Skin of body (tissue), 2 donors: ENCODE results near the gene ACVR1C. TPM values are rescaled to one million over a fixed set of nuclear protein-coding genes. Genes with fewer than 3 reads are reported as not detected.

ENCODE experiments used
- DNase-seq: peaks from one replicate; lab custom pipeline; 2025; lab: John Stamatoyannopoulos, UW
- total RNA-seq: library from RNA; depleted of rRNA; stranded (reverse); fragments of >200 nt; gene quantifications from one replicate; pipeline ENCODE4 v1.2.3, GENCODE V29; 2014

ACVR1C gene
- total RNA-seq = 3.6 TPM

- DNase-seq = peak; percentile 0
Measured at GRCh38 chr2:157628477-157629415, at the start of gene ACVR1C. Gene ACVR1C (minus strand): TSS chr2:157628864. CDS start chr2:157628644, 220 bp downstream.

- no peak for DNase-seq
Measured at GRCh38 chr2:157677941-157678340, 49.3 kb upstream of the ACVR1C start.

- DNase-seq = no peak
Measured at GRCh38 chr2:157672129-157672528, 43.5 kb upstream of the ACVR1C start.

DNA sequence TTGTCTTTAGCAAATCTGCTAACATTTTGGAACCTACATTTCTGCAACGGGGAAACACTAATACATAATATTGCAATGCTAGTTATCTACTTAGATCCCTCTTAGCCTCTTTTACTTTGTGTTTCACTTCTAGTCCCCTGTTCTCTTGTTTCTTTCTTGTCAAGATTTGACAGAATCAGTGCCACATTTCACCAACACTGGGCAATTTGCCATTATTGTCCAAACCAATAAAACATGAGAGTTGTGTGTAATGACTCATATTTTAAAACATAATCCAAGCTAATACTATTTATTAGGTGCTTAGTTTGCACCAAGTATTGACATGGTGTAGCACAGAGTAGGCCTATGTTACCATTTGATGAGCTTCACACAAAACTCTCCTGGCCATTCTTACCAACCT, 33.7 kb upstream of the ACVR1C start:
- DNase-seq = no peak

- DNase-seq = no peak
Measured at GRCh38 chr2:157661776-157662175, 33.1 kb upstream of the ACVR1C start.

DNA sequence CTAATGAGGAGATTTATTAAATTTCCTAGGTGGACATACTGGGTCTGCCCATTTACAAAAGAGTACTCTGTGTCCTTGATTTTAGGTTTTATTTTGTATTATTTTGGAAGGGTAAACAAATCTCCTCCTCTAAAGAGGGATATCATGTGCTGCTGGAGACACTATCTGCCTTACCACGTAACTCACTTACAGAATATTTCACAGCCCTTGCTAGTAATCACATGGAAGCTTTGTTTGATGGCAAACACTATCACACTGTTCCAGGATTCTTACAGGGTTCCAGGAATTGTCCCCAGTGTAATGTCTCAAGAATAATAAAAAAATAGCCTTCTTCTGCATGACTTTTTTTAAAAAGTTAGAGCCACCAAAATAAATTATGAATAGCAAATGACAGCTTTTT, 29.2 kb upstream of the ACVR1C start:
- DNase-seq = no peak

DNA sequence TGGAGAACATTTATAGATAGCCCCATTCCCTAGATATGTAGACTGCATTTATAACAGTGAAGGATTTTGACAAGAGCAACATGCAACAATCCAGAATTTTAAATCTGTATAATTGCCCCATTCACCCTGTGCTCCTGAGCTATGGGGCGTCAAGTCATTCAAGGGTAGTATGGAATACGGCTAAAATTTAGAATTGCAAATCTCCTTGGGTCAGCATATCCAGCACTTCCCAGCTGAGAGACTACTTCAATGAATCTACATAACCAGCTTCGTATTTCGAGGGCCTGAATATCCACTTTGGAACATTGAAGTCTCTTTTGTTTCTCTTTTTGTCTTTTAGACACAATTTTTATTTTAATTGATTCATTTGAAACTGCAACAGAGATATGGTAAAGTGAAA, 28.4 kb upstream of the ACVR1C start:
- DNase-seq = no peak

GRCh38 chr2:157644776-157645175, 16.1 kb upstream of the ACVR1C start:
- no peak for DNase-seq

GRCh38 chr2:157631861-157632260, 3.2 kb upstream of the ACVR1C start:
- no peak for DNase-seq

DNA sequence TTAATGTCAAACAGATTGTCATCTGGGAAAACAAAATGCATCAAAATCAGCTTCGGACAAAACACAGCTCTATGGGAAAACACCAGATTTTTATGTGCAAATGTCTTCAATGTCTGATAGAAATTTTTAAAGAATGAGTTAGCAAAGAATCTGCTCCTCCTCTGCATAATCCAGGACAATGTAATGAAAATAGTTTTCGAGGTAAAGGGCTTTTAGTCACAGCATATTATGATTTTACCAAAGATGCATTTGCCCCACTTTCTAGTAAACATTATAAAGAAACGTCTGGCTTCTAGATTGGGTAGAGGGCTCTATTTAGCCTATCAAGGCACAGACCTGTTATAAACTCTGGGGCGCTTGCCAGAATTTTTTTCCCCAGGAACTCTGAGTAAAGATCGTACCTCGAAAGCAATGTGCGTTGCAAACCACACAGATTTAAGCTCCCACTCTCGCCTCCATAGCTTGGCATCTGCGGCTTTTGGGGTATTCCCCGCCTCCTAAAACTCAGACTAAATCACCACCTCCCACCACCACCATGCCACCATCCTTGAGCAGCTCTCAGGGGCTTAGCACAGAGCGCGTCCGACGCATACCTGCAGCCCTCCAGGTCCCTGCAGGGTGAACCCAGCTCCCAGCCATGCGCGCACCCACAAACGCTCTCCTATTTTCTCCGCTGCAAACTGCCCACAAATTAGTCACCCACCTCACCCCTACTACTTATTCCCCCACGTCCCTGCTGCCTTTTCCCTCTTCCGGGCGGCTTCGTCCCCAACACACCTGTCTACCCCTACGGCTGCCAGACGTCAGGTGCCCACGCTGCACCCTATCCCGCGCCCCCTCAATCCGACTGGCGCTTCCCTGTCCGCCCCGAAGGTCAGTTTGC, 829 bp downstream of the ACVR1C start:
- no peak for DNase-seq

- no peak for DNase-seq
Measured at GRCh38 chr2:157625296-157625695, 3.4 kb downstream of the ACVR1C start.

GRCh38 chr2:157620956-157621355, 7.7 kb downstream of the ACVR1C start:
- DNase-seq = no peak

DNA sequence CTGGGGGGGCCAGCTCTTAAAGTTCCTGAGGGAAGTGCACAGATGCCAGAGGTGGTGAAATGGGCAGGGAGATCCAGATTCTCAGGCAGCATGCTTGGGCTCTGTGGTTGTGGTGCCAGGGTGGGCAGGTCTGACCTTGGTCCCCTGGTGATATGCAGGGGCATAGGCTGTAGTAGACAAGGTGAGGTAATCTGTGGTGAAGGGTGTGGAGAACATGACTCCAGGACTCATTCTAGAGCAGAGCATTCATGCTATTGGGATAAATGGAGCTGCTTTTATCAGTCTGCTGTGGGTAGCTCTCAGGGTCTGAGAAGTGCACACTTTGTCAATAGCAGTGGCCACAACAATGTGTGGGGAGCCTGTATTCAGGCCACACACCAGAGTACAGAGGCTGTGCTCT, 16.9 kb downstream of the ACVR1C start:
- DNase-seq = no peak

- no peak for DNase-seq
Measured at GRCh38 chr2:157611110-157611509, 17.6 kb downstream of the ACVR1C start.

- DNase-seq = no peak
Measured at GRCh38 chr2:157606534-157606933, 22.1 kb downstream of the ACVR1C start.

DNA sequence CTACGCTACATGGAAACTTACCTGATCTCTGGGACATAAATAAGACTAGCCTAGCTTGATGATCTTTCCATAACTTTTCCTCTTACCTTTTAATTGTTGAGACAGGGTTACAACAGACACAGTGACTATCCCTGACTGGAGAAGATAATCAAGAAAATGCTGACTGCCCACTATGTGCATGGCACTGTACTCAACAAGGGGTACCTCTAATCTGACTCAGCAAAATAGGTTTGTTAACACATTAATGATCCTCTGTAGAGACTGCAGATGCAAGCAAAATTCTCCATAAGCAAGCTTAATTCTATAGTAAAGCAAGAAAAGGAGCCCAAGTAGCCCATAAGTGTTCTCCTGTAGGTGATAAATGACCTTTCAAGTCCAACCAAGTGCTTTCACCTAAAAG, 25.5 kb downstream of the ACVR1C start:
- DNase-seq = no peak

DNA sequence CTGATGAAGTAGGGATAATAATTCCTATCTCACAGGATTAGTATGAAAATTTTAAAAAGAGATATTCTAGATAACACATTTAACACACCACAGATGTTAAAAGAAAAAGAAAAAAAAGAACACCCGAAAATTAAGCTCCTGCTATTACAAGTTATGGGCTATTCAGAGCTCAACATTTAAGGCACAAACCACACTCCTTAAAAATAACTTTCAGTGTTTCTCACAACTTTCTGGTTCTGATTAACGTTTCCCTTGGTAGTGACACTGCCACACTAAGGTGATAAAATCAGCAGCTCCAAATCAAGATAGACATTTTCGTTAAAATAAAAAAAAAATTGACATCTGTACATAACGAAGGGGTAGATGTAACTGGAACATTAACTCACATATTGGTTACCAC, 26.9 kb downstream of the ACVR1C start:
- no peak for DNase-seq

GRCh38 chr2:157596992-157597681, 31.5 kb downstream of the ACVR1C start:
- DNase-seq = no peak

DNA sequence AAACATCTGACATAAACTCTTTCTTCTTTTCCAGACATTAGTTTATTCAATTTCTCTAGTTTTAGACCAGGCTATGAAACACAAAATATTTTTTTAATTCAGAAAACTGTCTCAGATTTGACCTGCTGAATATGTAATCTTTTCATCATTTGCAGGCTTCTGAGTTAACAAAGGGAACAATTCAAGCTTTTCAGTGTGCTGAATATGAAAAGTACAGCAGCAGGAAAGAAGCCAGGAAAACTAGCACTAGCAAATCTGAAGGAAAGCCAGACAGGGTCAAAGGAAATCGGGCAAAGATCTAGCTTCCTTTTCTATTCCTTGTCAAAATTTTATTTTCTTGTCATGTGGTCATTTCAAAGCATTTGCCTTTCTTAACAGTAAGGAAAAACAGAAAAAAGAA, 35.3 kb downstream of the ACVR1C start:
- no peak for DNase-seq

DNA sequence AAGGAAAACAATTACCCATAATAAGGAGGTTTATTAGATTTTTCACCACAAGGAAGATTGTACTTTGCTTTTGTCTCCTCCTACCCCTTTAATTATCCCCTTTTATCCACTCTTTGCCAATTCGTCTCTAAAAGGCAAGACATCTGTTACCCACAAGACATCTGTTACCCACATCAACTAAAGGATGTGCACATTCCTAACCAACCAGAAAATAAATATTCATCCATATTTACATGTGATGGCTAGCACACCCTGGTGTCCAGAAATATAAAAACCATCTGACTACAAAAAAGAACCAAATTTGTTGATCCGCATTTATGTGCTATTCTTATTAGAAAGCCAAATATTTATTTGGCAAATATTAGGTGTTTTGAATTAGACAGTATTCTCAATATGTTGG, 35.7 kb downstream of the ACVR1C start:
- peak; percentile 23 for DNase-seq

DNA sequence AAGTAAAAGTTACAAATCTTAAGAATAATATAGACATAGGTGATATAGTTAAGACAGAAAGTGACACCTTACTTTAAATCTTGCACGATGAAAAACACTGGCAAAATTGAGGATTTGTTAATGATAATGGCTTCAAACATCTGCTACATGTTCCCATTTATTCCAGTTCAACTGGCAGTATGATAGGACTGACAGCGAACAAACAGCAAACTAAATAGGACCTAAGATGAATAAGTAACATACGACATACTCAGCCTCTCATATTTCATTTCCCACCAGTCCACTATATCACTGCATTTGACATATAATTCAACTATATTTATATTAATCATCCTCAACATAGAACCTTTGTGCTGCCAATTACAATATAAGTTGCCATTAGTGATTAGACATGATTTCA, 36.3 kb downstream of the ACVR1C start:
- no peak for DNase-seq

DNA sequence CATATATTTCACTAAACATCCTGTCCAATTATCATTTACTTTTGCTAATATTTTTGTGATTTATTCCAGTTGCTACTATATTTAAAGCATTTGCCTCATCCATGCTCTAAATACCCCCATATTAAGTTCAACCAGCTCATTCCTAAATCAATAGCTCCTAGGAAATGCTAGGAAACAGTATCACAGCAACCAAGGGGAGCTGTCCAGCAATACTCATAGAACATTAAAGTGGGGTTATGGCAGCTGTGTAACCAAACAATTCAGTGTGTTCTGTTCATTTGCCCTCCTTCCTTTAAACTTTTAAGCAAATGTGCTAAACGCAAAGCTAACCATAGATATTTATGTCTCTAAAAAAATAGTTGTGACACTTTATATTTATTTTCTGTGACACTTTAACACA, 41.1 kb downstream of the ACVR1C start:
- DNase-seq = no peak
